ENCODE data around the gene CARMIL1. TPM values are rescaled to one million over a fixed set of nuclear protein-coding genes. Genes with fewer than 3 reads are reported as not detected.

The CARMIL1 gene
- total and polyA plus RNA-seq, 2 of the 8 experiments (the other 6 are each of a cell fraction or from before 2014, with no cell fraction given), result 20.3 to 40.4 TPM

GRCh38 chr6:25481267-25481666 is 202.1 kb downstream of the CARMIL1 start:
- FAIRE-seq (no peak), DNase-seq (ENCODE audit: low read depth in 1 of 2, low spot score in 2 of 2) (no peak)
- H4K5ac ChIP-seq (ENCODE audit: insufficient read length, low read depth, low read length), result no peak overlapping the region
- no peaks in the 10 kb centered on the region for H4K20me1 ChIP-seq (replicated peaks in 1 of 2; ENCODE audit: control insufficient read depth in 1 of 2, insufficient read depth in 2 of 2, low read length in 2 of 2)
- no peak overlapping the region for H3K4ac ChIP-seq (replicated peaks; ENCODE audit: insufficient read length, low read depth, low read length)
- WGBS, 2 experiments (ENCODE audit: extremely low coverage in 1 of 2, insufficient coverage in 1 of 2, insufficient read length in 1 of 2, insufficient replicate concordance in 2 of 2, low coverage in 1 of 2, low lambda C conversion rate in 2 of 2, missing lambda C conversion rate in 1 of 2), result 74% methylated on average over 1 of the region's 1 CpG; no CpG with 5 or more reads in 1 of the 2 experiments
- no peak overlapping the region for H3K14ac ChIP-seq (ENCODE audit: insufficient read length)
- H3K79me2 ChIP-seq (ENCODE audit: control insufficient read depth in 1 of 2, insufficient read depth in 2 of 2, low read length in 2 of 2), result no peaks in the 10 kb centered on the region
- ChIA-PET POLR2A (ENCODE audit: partially characterized antibody) (no interaction called here), CTCF (ENCODE audit: partially characterized antibody) (interaction anchor here (0.6 to 3.4 kb wide), 2 partner anchors 9 to 444 kb away, joined by 3 to 15 read pairs; no protein-coding TSS in a partner anchor)
- no peak overlapping the region for H3K9ac ChIP-seq (replicated peaks in 1 of 4; ENCODE audit: extremely low read depth in 1 of 4, low read depth in 3 of 4, low read length in 3 of 4)
- no peak overlapping the region for H2BK12ac ChIP-seq (ENCODE audit: low read depth, low read length)
- H3K27me3 ChIP-seq (replicated peaks in 1 of 4; ENCODE audit: control insufficient read depth in 3 of 4, extremely low read depth in 1 of 4, insufficient read depth in 3 of 4, low read length in 3 of 4), result no peaks in the 10 kb centered on the region
- no peak overlapping the region for H3K4me3 ChIP-seq (ENCODE audit: extremely low read depth in 1 of 4, insufficient read depth in 2 of 4, low read depth in 3 of 4, low read length in 4 of 4)
- peaks cover 0 to 5% (median 1%) of the 10 kb centered on the region in 4 experiments; a peak in 3 of 8 replicates for H3K36me3 ChIP-seq (ENCODE audit: control insufficient read depth in 2 of 4, insufficient read depth in 4 of 4, low read length in 3 of 4)
- no peak overlapping the region for H2BK120ac ChIP-seq (replicated peaks; ENCODE audit: low read depth, low read length)
- no peak overlapping the region for H3K23ac ChIP-seq (ENCODE audit: insufficient read length)
- H2BK5ac ChIP-seq (ENCODE audit: low read depth, low read length), result no peak overlapping the region
- H4K8ac ChIP-seq (ENCODE audit: extremely low read depth, insufficient read depth, low read length), result no peak overlapping the region
- no peak overlapping the region for H2AK5ac ChIP-seq (ENCODE audit: low read depth, low read length)
- no peak overlapping the region for H3K56ac ChIP-seq (replicated peaks; ENCODE audit: insufficient read length, low read depth, low read length)
- H3K9me3 ChIP-seq (ENCODE audit: insufficient read depth in 2 of 2, low read depth in 1 of 2, low read length in 1 of 2), result no peaks in the 10 kb centered on the region
- H2BK15ac ChIP-seq (ENCODE audit: low read length), result no peak overlapping the region
- no peak overlapping the region for H3K18ac ChIP-seq (ENCODE audit: extremely low read depth, low read length)
- H3K23me2 ChIP-seq (ENCODE audit: low read depth, low read length), result no peaks in the 10 kb centered on the region
- no peak overlapping the region for H3K27ac ChIP-seq (ENCODE audit: low read depth, low read length)
- no peak overlapping the region for H2AFZ ChIP-seq (ENCODE audit: low read length)
- H3K79me1 ChIP-seq (ENCODE audit: low read depth, low read length), result no peaks in the 10 kb centered on the region
- H3K4me2 ChIP-seq (ENCODE audit: insufficient read depth in 1 of 2, low read depth in 2 of 2, low read length in 2 of 2), result no peak overlapping the region
- no peak overlapping the region for H2BK20ac ChIP-seq (ENCODE audit: low read length)
- no peak overlapping the region for H4K91ac ChIP-seq (replicated peaks; ENCODE audit: insufficient read length, low read length)
- H3K4me1 ChIP-seq (replicated peaks in 1 of 4; ENCODE audit: control insufficient read depth in 3 of 4, insufficient read depth in 4 of 4, low read length in 3 of 4), result no peaks in the 10 kb centered on the region
- TF ChIP-seq POLR2A (IDR thresholded peaks at IDR 0.05; ENCODE audit: control extremely low read depth in 1 of 2, low read depth in 2 of 2, low read length in 2 of 2), result no peak
- TF ChIP-seq CTCF (IDR thresholded peaks at IDR 0.05; ENCODE audit: control extremely low read depth in 1 of 3, insufficient read depth in 1 of 3, low read depth in 1 of 3, low read length in 3 of 3), result no peak
- no peak for TF ChIP-seq TAF7 (optimal IDR thresholded peaks at IDR 0.05; ENCODE audit: borderline replicate concordance, low read depth, low read length)
- TF ChIP-seq ATF2 (IDR thresholded peaks at IDR 0.05; ENCODE audit: low read length), result no peak
- TF ChIP-seq RNF2 (IDR thresholded peaks at IDR 0.05; ENCODE audit: borderline replicate concordance, low read depth, low read length, missing control alignments, poor library complexity, severe bottlenecking), result no peak
- no peak for TF ChIP-seq YY1 (IDR thresholded peaks at IDR 0.05; ENCODE audit: low read depth, low read length)
- no peak for TF ChIP-seq HDAC2 (IDR thresholded peaks at IDR 0.05; ENCODE audit: borderline replicate concordance in 1 of 2, low read depth in 2 of 2, low read length in 2 of 2)
- TF ChIP-seq CTBP2 (IDR thresholded peaks at IDR 0.05; ENCODE audit: borderline replicate concordance, insufficient read depth, insufficient read length, low read length), result no peak
- no peak for TF ChIP-seq JUND (IDR thresholded peaks at IDR 0.05; ENCODE audit: low read length)

Measured in H1 (cell line).